A673 (cell line): Measurements from ENCODE around the gene CNN2.

Experiments
- CTCF ChIP-seq: fragments of 300-800, 200-600 bp; sonication (generic); conservative IDR thresholded peaks from 2 replicates; pipeline ENCODE4 v1.5.1; 2017; ENCODE audit warnings: low read depth, mild to moderate bottlenecking, antibody characterized with exemption, low read length, moderate library complexity, mixed read lengths
- EZH2 ChIP-seq: fragments of 200-600 bp; sonication (generic); IDR thresholded peaks from 2 replicates; pipeline ENCODE4 v1.6.1; 2017; ENCODE audit warnings: borderline replicate concordance, low read depth, mild to moderate bottlenecking, mixed read lengths, antibody characterized with exemption, low read length; ENCODE audit not compliant: poor library complexity, severe bottlenecking

- no peak for TF ChIP-seq CTCF
- no peak for TF ChIP-seq EZH2
These were observed 18.8 kb downstream of the CNN2 start for GRCh38 chr19:1045247-1045603.
